Left ventricle myocardium inferior (tissue), 1 donor: Measurements from ENCODE around the gene RBM34. TPM values are rescaled to one million over a fixed set of nuclear protein-coding genes. Genes with fewer than 3 reads are reported as not detected.
"Not testable (repeated sequence)": the region's sequence is repeated elsewhere in the genome, so short reads cannot be mapped to it uniquely, and the experiment has no call there.

Experiments
- DNase-seq: peaks from one replicate; pipeline ENCODE4 v3.0.0-alpha.2; 2020
- H3K27ac ChIP-seq: fragments of 200-600 bp; replicated peaks from 2 replicates; pipeline ENCODE4 v1.8.0; 2021
- H3K27me3 ChIP-seq: fragments of 200-600 bp; 2 replicates; pipeline ENCODE4 v1.8.0; 2021; ENCODE audit warnings: low read depth
- H3K36me3 ChIP-seq: fragments of 200-600 bp; 2 replicates; pipeline ENCODE4 v1.8.0; 2021
- H3K4me1 ChIP-seq: fragments of 200-600 bp; 2 replicates; pipeline ENCODE4 v1.8.0; 2021
- H3K4me3 ChIP-seq: fragments of 200-600 bp; 2 replicates; pipeline ENCODE4 v1.8.0; 2021; ENCODE audit warnings: mild to moderate bottlenecking, moderate library complexity
- H3K9me3 ChIP-seq: fragments of 200-600 bp; replicated peaks from 2 replicates; pipeline ENCODE4 v1.8.0; 2021
- intact Hi-C: fragments of 100-400 bp; cut with micrococcal nuclease; formaldehyde crosslinking; loops from one replicate; pipeline ENCODE4 v1.11.0; 2022
- microRNA-seq: library from miRNA; unstranded; fragments of <30 nt; microRNA quantifications from one replicate; pipeline ENCODE4 v1.2.0, GENCODE V29; 2020
- total RNA-seq: library from RNA; stranded (reverse); fragmentation: NEBNext Ultra II Directional; extraction: Animal tissue kit (Norgen Biotek cat#: 25700); gene quantifications from one replicate; pipeline ENCODE4 v1.2.1, GENCODE V29; 2021
- TF ChIP-seq, protein P1 (sequence below): fragments of 200-600 bp; IDR thresholded peaks from 2 replicates; pipeline ENCODE4 v1.8.0; 2021; ENCODE audit warnings: antibody characterized with exemption, mild to moderate bottlenecking, borderline replicate concordance
- donor health status: DM: no; HTN: yes; CAD: no; lungs with severe emphysema.

Gene RBM34
- total RNA-seq, 1 donor from 2014 or later = 55.6 TPM

DNA sequence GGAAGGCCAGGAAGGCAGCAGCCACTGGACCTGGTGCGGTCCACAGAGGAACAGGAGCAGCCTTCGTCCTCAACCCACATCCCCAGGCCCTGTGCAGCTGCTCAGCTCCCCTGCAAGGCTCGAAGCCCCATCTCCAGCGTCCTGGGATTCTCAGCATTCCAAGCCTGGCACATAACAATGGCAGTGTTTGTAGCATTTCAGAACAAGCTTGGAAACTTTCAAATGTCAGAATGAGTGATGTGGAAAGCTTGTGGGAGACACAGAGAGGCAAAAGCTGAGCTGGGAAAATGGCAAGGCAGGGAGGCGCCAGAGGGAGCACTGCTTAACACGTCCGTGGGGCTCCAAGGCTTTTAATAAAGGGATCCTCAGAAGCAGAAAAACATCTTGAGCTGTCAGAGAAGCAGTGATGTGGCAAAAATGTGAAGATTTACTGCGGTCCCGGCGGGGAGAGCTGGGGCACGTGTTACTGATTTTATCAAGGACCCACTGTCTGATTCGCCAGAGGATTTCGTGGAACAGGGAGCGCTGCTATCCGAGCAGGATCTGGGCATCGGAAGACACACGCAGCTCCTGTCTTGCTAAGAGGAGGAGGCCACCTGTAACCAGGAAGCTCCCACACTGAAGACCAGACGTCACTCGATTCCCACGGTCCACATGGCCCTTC lies 70.5 kb downstream of the RBM34 start:
- no peak overlapping the region for H3K27ac ChIP-seq
- TF ChIP-seq, protein P1, sequence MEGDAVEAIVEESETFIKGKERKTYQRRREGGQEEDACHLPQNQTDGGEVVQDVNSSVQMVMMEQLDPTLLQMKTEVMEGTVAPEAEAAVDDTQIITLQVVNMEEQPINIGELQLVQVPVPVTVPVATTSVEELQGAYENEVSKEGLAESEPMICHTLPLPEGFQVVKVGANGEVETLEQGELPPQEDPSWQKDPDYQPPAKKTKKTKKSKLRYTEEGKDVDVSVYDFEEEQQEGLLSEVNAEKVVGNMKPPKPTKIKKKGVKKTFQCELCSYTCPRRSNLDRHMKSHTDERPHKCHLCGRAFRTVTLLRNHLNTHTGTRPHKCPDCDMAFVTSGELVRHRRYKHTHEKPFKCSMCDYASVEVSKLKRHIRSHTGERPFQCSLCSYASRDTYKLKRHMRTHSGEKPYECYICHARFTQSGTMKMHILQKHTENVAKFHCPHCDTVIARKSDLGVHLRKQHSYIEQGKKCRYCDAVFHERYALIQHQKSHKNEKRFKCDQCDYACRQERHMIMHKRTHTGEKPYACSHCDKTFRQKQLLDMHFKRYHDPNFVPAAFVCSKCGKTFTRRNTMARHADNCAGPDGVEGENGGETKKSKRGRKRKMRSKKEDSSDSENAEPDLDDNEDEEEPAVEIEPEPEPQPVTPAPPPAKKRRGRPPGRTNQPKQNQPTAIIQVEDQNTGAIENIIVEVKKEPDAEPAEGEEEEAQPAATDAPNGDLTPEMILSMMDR = no peak
- H3K9me3 ChIP-seq = no peaks in the 10 kb centered on the region
- peaks cover 15% of the 10 kb centered on the region for H3K4me1 ChIP-seq
- no peaks in the 10 kb centered on the region for H3K27me3 ChIP-seq
- no peak overlapping the region for H3K4me3 ChIP-seq
- intact Hi-C loops = loop anchor here (5.0 kb wide), 1 partner anchor 593 kb away; no protein-coding TSS in a partner anchor
- H3K36me3 ChIP-seq = no peaks in the 10 kb centered on the region
- DNase-seq = no peak

DNA sequence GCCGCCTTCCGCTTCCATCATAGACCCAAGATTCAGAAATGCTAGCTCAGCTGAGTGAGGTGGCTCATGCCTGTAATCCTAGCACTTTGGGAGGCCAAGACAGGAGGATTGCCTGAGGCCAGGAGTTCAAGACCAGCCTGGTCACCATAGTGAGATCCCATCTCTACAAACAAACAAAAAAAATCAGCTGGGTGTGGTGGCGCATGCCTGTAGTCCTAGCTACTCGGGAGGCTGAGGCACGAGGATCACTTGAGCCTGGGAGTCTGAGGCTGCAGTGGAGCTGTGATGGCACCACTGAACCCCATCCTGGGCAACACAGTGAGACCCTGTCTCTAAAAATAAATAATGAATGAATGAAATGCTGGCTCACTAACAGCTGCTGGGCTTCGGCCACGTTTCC lies 72.1 kb downstream of the RBM34 start:
- Histone ChIP-seq H3K27me3 (no peaks in the 10 kb centered on the region), H3K36me3 (no peaks in the 10 kb centered on the region), H3K27ac (no peak overlapping the region), H3K4me3 (no peak overlapping the region), H3K4me1 (peaks cover 16% of the 10 kb centered on the region), H3K9me3 (no peaks in the 10 kb centered on the region)
- TF ChIP-seq, protein P1 = no peak
- intact Hi-C loops = no loop called here
- no peak for DNase-seq

DNA sequence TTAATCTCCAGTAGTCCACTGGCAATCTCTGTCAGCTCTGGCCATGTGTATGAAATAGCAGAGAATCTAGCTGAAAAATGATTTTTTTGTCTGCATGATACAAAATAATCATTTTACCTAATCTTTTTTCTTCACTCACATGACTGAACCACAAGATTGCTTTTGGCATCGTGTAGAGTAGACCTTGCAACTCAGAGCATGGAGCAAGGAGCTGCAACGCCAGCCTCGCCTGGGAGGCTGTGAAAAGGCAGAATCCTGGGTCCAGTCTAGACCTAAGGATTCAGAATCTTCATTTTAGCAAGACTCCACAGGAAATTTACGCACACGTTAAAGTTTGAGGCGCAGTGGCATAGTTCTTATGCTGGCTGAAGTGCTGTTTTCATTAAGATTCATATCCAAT lies 72.6 kb downstream of the RBM34 start:
- no peak overlapping the region for H3K27ac ChIP-seq
- no peaks in the 10 kb centered on the region for H3K9me3 ChIP-seq
- no peak overlapping the region for H3K4me3 ChIP-seq
- no peak for DNase-seq
- H3K27me3 ChIP-seq = no peaks in the 10 kb centered on the region
- intact Hi-C loops = no loop called here
- H3K4me1 ChIP-seq = peaks cover 16% of the 10 kb centered on the region
- TF ChIP-seq, protein P1 = no peak
- no peaks in the 10 kb centered on the region for H3K36me3 ChIP-seq

DNA sequence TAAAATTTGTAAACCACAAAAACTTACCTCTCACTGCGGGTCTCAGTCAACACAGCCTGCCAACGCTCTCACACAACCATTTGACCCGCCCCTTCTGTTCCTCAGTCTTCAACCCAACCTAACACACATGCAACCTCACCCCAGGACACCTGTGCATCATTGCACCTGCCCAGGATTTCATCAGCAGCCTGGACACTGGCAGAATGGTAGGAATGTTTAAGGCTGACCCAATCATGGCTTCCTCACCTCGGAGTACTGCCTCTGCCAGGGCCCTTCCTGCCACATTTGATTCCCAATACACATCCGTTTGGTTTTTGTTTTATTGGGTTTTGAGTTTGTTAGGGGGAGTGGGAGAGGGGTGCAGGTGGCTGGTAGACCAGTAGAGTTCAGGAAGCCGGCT lies 73.1 kb downstream of the RBM34 start:
- no peak overlapping the region for H3K27ac ChIP-seq
- TF ChIP-seq, protein P1 = no peak
- intact Hi-C loops = no loop called here
- no peaks in the 10 kb centered on the region for H3K9me3 ChIP-seq
- no peaks in the 10 kb centered on the region for H3K27me3 ChIP-seq
- H3K36me3 ChIP-seq = no peaks in the 10 kb centered on the region
- peaks cover 16% of the 10 kb centered on the region for H3K4me1 ChIP-seq
- no peak overlapping the region for H3K4me3 ChIP-seq
- no peak for DNase-seq

DNA sequence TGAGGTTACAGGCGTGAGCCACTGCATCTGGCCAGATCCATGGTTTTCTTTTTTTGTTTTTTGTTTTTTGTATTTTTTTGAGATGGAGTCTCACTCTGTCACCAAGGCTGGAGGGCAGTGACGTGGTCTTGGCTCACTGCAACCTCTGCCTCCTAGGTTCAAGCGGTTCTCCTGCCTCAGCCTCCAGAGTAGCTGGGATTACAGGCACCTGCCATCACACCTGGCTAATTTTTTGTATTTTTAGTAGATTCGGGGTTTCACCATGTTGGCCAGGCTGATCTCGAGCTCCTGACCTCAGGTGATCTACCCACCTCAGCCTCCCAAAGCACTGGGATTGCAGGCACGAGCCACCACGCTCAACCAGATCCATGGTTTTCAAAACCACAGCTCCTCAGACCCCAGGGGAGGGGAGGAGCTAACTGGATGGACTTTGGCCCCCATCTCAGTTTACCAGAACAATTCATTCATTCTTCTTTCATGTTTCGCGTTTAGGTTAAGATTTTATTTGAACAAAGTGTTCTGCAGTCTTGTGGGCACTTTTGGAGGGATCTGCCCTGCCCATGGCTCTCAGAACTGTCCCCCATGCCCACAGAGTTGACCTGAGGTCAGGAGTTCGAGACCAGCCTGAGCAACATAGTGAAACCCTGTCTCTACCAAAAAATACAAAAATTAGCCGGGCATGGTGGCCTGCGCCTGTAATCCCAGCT lies 75.5 kb downstream of the RBM34 start:
- H3K36me3 ChIP-seq, H3K27me3 ChIP-seq, H3K4me3 ChIP-seq, intact Hi-C loops, H3K9me3 ChIP-seq, H3K27ac ChIP-seq, DNase-seq: not testable (repeated sequence)
- peaks cover 27% of the 10 kb centered on the region for H3K4me1 ChIP-seq

Small RNA genes lying within 50 kb of the gene (microRNA-seq; reads per million reads assigned to microRNA genes)
- not detected for gene MIR4753

Other genes starting within 250 kb of the RBM34 start
- gene TOMM20, start 32.4 kb downstream of the RBM34 start, total RNA-seq = 84.1 TPM
- gene ARID4B, start 166.9 kb upstream of the RBM34 start, total RNA-seq = 15.7 TPM
- 30.2 TPM for gene GGPS1, start 167.3 kb upstream of the RBM34 start, total RNA-seq
- 17.2 TPM for gene TBCE, start 206.2 kb upstream of the RBM34 start, total RNA-seq